ENCODE results near the gene RFWD3.
"Not testable (repeated sequence)": the region's sequence is repeated elsewhere in the genome, so short reads cannot be mapped to it uniquely, and the experiment has no call there.

The RFWD3 gene

GRCh38 chr16:74660383-74660782 lies 6.3 kb downstream of the RFWD3 start:
- DNase-seq, result no peak

- no peak for DNase-seq
Measured at GRCh38 chr16:74659041-74659440, 7.6 kb downstream of the RFWD3 start.

- no peak for DNase-seq
Measured at GRCh38 chr16:74657870-74658642, 8.6 kb downstream of the RFWD3 start.

GRCh38 chr16:74654536-74655050 lies 12.1 kb downstream of the RFWD3 start:
- DNase-seq, result no peak

- DNase-seq, result not testable (repeated sequence)
Measured at GRCh38 chr16:74652883-74653282, 13.8 kb downstream of the RFWD3 start.

GRCh38 chr16:74652249-74652648 lies 14.4 kb downstream of the RFWD3 start:
- DNase-seq, result no peak

- no peak for DNase-seq
Measured at GRCh38 chr16:74651841-74652240, 14.8 kb downstream of the RFWD3 start.

- peak in 1 of 2 donors; percentile 34 for DNase-seq
Measured at GRCh38 chr16:74650966-74651567, 15.6 kb downstream of the RFWD3 start.

- DNase-seq, result no peak
Measured at GRCh38 chr16:74649839-74650504, 16.7 kb downstream of the RFWD3 start.

GRCh38 chr16:74641969-74642368 lies 24.7 kb downstream of the RFWD3 start:
- DNase-seq, result no peak

GRCh38 chr16:74637742-74638453 lies 28.8 kb downstream of the RFWD3 start:
- DNase-seq, result no peak

GRCh38 chr16:74635303-74635702 lies 31.4 kb downstream of the RFWD3 start:
- DNase-seq, result no peak

GRCh38 chr16:74633686-74634085 lies 33.0 kb downstream of the RFWD3 start:
- no peak for DNase-seq

GRCh38 chr16:74627506-74628220 lies 39.0 kb downstream of the RFWD3 start:
- no peak for DNase-seq

- no peak for DNase-seq
Measured at GRCh38 chr16:74626741-74627416, 39.8 kb downstream of the RFWD3 start.

- DNase-seq, result no peak
Measured at GRCh38 chr16:74625500-74626350, 41.0 kb downstream of the RFWD3 start.

GRCh38 chr16:74623839-74624235 lies 42.8 kb downstream of the RFWD3 start:
- DNase-seq, result no peak

GRCh38 chr16:74623214-74623838 lies 43.4 kb downstream of the RFWD3 start:
- DNase-seq, result peak in 1 of 2 donors; percentile 68

- no peak for DNase-seq
Measured at GRCh38 chr16:74622005-74622404, 44.7 kb downstream of the RFWD3 start.

GRCh38 chr16:74617206-74617788 lies 49.4 kb downstream of the RFWD3 start:
- no peak for DNase-seq

Data from CD4-positive, alpha-beta T cell treated with Interferon alpha-2 for 1 hour (primary cell).